H1 (cell line): ENCODE data around the gene TRAPPC8. TPM values are rescaled to one million over a fixed set of nuclear protein-coding genes. Genes with fewer than 3 reads are reported as not detected.

ENCODE experiments used
- CTCF ChIA-PET: fragments of 300-600 bp; sonication (Branson Sonifier 250); formaldehyde crosslinking; loops from one replicate; lab custom pipeline; 2021; ENCODE audit not compliant: partially characterized antibody; lab: Charles Lee
- POLR2A ChIA-PET: fragments of 300-600 bp; sonication (Branson Sonifier 250); formaldehyde crosslinking; loops from one replicate; lab custom pipeline; 2021; ENCODE audit warnings: inconsistent platforms; ENCODE audit not compliant: partially characterized antibody; lab: Charles Lee
- DNase-seq, 2 experiments: peaks; one replicate each; pipeline versions ENCODE4 v3.0.0 to v3.0.0-alpha.2; 2010 to 2022; ENCODE audit warnings: low spot score in 2 of 2, low read depth in 1 of 2, mixed read lengths in 1 of 2
- FAIRE-seq: peaks from 2 replicates; lab custom pipeline; 2011; peaks lifted over from hg19 to GRCh38; lab: Jason Lieb, UNC
- H2AFZ ChIP-seq: 2 replicates; pipeline ENCODE4 v1.8.1; 2012; ENCODE audit warnings: low read length, inconsistent platforms
- H2AK5ac ChIP-seq: 2 replicates; pipeline ENCODE4 v1.6.1; 2013; ENCODE audit warnings: low read depth, low read length
- H2BK120ac ChIP-seq: replicated peaks from 2 replicates; pipeline ENCODE3; 2013; ENCODE audit warnings: low read depth, low read length, inconsistent platforms
- H2BK12ac ChIP-seq: 2 replicates; pipeline ENCODE4 v1.6.1; 2013; ENCODE audit warnings: low read depth, low read length
- H2BK15ac ChIP-seq: 2 replicates; pipeline ENCODE4 v1.6.1; 2013; ENCODE audit warnings: low read length
- H2BK20ac ChIP-seq: 2 replicates; pipeline ENCODE4 v1.6.1; 2013; ENCODE audit warnings: low read length
- H2BK5ac ChIP-seq: 2 replicates; pipeline ENCODE4 v1.6.1; 2013; ENCODE audit warnings: low read depth, low read length
- H3K14ac ChIP-seq: 2 replicates; pipeline ENCODE4 v1.6.1; 2013; ENCODE audit warnings: inconsistent platforms; ENCODE audit not compliant: insufficient read length
- H3K18ac ChIP-seq: 2 replicates; pipeline ENCODE4 v1.6.1; 2013; ENCODE audit warnings: low read length; ENCODE audit errors: extremely low read depth
- H3K23ac ChIP-seq: 2 replicates; pipeline ENCODE4 v1.6.1; 2013; ENCODE audit warnings: inconsistent platforms; ENCODE audit not compliant: insufficient read length
- H3K23me2 ChIP-seq: 2 replicates; pipeline ENCODE4 v1.6.1; 2013; ENCODE audit warnings: low read depth, low read length
- H3K27ac ChIP-seq: 2 replicates; pipeline ENCODE4 v1.6.1; 2011; ENCODE audit warnings: low read depth, low read length, inconsistent platforms
- H3K27me3 ChIP-seq, 4 experiments: replicated peaks in 1 of 4; 1 replicate in 1 of 4; 2 replicates in 3 of 4; pipeline versions ENCODE4 v1.6.1 to v1.8.1; 2011 to 2013; ENCODE audit warnings: low read length in 3 of 4, mild to moderate bottlenecking in 3 of 4, inconsistent platforms in 2 of 4, mixed read lengths in 2 of 4, moderate library complexity in 1 of 4; ENCODE audit not compliant: control insufficient read depth in 3 of 4, insufficient read depth in 3 of 4; ENCODE audit errors: extremely low read depth in 1 of 4
- H3K36me3 ChIP-seq, 4 experiments: 2 replicates each; pipeline versions ENCODE4 v1.6.1 to v1.8.1; 2011 to 2013; ENCODE audit warnings: mild to moderate bottlenecking in 4 of 4, low read length in 3 of 4, moderate library complexity in 2 of 4, control low read depth in 1 of 4, inconsistent platforms in 1 of 4; ENCODE audit not compliant: insufficient read depth in 4 of 4, control insufficient read depth in 2 of 4
- H3K4ac ChIP-seq: replicated peaks from 2 replicates; pipeline ENCODE3; 2013; ENCODE audit warnings: low read length, low read depth, mixed read lengths, inconsistent platforms; ENCODE audit not compliant: insufficient read length
- H3K4me1 ChIP-seq, 4 experiments: replicated peaks in 1 of 4; 1 replicate in 1 of 4; 2 replicates in 3 of 4; pipeline versions ENCODE4 v1.6.1 to v1.8.1; 2011 to 2013; ENCODE audit warnings: low read length in 3 of 4, inconsistent platforms in 2 of 4, mixed read lengths in 1 of 4; ENCODE audit not compliant: insufficient read depth in 4 of 4, control insufficient read depth in 3 of 4
- H3K4me2 ChIP-seq, 2 experiments: 2 replicates each; pipeline versions ENCODE4 v1.6.1 to v1.8.1; 2011 to 2013; ENCODE audit warnings: low read depth in 2 of 2, low read length in 2 of 2, control low read depth in 1 of 2, inconsistent platforms in 1 of 2, mild to moderate bottlenecking in 1 of 2; ENCODE audit not compliant: insufficient read depth in 1 of 2
- H3K4me3 ChIP-seq, 4 experiments: fragments of 200-600, 300-600 bp in 1 of 4; sonication (generic), shearing (Covaris generic), sonication (Bioruptor Twin) in 1 of 4; 2 replicates each; pipeline versions ENCODE4 v1.5.1 to v1.8.1; 2011 to 2016; ENCODE audit warnings: low read length in 4 of 4, low read depth in 3 of 4, control low read depth in 2 of 4, inconsistent platforms in 2 of 4, mild to moderate bottlenecking in 2 of 4, mixed read lengths in 1 of 4, moderate library complexity in 1 of 4; ENCODE audit not compliant: insufficient read depth in 2 of 4; ENCODE audit errors: extremely low read depth in 1 of 4
- H3K56ac ChIP-seq: replicated peaks from 2 replicates; pipeline ENCODE3; 2013; ENCODE audit warnings: low read depth, mild to moderate bottlenecking, mixed read lengths, low read length, inconsistent platforms; ENCODE audit not compliant: insufficient read length
- H3K79me1 ChIP-seq: 2 replicates; pipeline ENCODE4 v1.6.1; 2013; ENCODE audit warnings: low read depth, low read length, control low read depth
- H3K79me2 ChIP-seq, 2 experiments: 2 replicates each; pipeline versions ENCODE4 v1.6.1 to v1.8.1; 2012 to 2013; ENCODE audit warnings: low read length in 2 of 2, mild to moderate bottlenecking in 2 of 2, inconsistent platforms in 1 of 2; ENCODE audit not compliant: insufficient read depth in 2 of 2, control insufficient read depth in 1 of 2
- H3K9ac ChIP-seq, 4 experiments: replicated peaks in 1 of 4; 1 replicate in 1 of 4; 2 replicates in 3 of 4; pipeline versions ENCODE4 v1.6.1 to v1.8.1; 2011 to 2013; ENCODE audit warnings: low read depth in 3 of 4, low read length in 3 of 4, control low read depth in 2 of 4, mild to moderate bottlenecking in 2 of 4, moderate library complexity in 2 of 4, inconsistent platforms in 1 of 4; ENCODE audit errors: extremely low read depth in 1 of 4
- H3K9me3 ChIP-seq, 2 experiments: 2 replicates each; pipeline versions ENCODE4 v1.6.1 to v1.8.1; 2012 to 2013; ENCODE audit warnings: mild to moderate bottlenecking in 2 of 2, moderate library complexity in 2 of 2, control low read depth in 1 of 2, inconsistent platforms in 1 of 2, low read depth in 1 of 2, low read length in 1 of 2, mixed read lengths in 1 of 2; ENCODE audit not compliant: insufficient read depth in 2 of 2
- H4K20me1 ChIP-seq, 2 experiments: replicated peaks in 1 of 2; 2 replicates each; pipeline versions ENCODE3 to v1.8.1; 2011 to 2013; ENCODE audit warnings: inconsistent platforms in 2 of 2, low read length in 2 of 2, mild to moderate bottlenecking in 1 of 2; ENCODE audit not compliant: insufficient read depth in 2 of 2, control insufficient read depth in 1 of 2
- H4K5ac ChIP-seq: 2 replicates; pipeline ENCODE4 v1.6.1; 2013; ENCODE audit warnings: low read length, low read depth, mixed read lengths, inconsistent platforms; ENCODE audit not compliant: insufficient read length
- H4K8ac ChIP-seq: 2 replicates; pipeline ENCODE4 v1.8.0; 2013; ENCODE audit warnings: mild to moderate bottlenecking, moderate library complexity, low read length, inconsistent platforms; ENCODE audit not compliant: insufficient read depth; ENCODE audit errors: extremely low read depth
- H4K91ac ChIP-seq: replicated peaks from 2 replicates; pipeline ENCODE3; 2013; ENCODE audit warnings: low read length, mixed read lengths, inconsistent platforms; ENCODE audit not compliant: insufficient read length
- ASH2L ChIP-seq: fragments of 200-600, 300-600 bp; sonication (generic); IDR thresholded peaks from one replicate; pipeline ENCODE4 v1.7.1; 2017; ENCODE audit warnings: low read length
- BACH1 ChIP-seq: IDR thresholded peaks from 2 replicates; pipeline ENCODE4 v1.6.1; 2012; ENCODE audit warnings: low read length, improper control_type of control experiment
- BCL11A ChIP-seq, 2 experiments: IDR thresholded peaks; one replicate each; pipeline ENCODE4 v1.6.1; 2011; ENCODE audit warnings: low read depth in 2 of 2, low read length in 2 of 2, mild to moderate bottlenecking in 2 of 2
- BRCA1 ChIP-seq: IDR thresholded peaks from 2 replicates; pipeline ENCODE4 v1.6.1; 2012; ENCODE audit warnings: low read depth, low read length, improper control_type of control experiment
- CEBPB ChIP-seq: IDR thresholded peaks from 2 replicates; pipeline ENCODE4 v1.6.1; 2012; ENCODE audit warnings: low read depth, low read length
- EP300 ChIP-seq, 2 experiments: IDR thresholded peaks; 1 replicate in 1 of 2; 2 replicates in 1 of 2; pipeline ENCODE4 v1.6.1; 2011 to 2012; ENCODE audit warnings: low read depth in 2 of 2, low read length in 2 of 2, mild to moderate bottlenecking in 2 of 2, borderline replicate concordance in 1 of 2, inconsistent platforms in 1 of 2, moderate library complexity in 1 of 2
- JUN ChIP-seq: IDR thresholded peaks from 2 replicates; pipeline ENCODE4 v1.6.1; 2011; ENCODE audit warnings: low read depth, mild to moderate bottlenecking, improper control_type of control experiment, low read length
- NRF1 ChIP-seq: IDR thresholded peaks from 2 replicates; pipeline ENCODE4 v1.6.1; 2011; ENCODE audit warnings: mild to moderate bottlenecking, low read depth, low read length, improper control_type of control experiment
- POLR2A ChIP-seq, 2 experiments: IDR thresholded peaks; 1 replicate in 1 of 2; 2 replicates in 1 of 2; pipeline ENCODE4 v1.6.1; 2011; ENCODE audit warnings: low read depth in 2 of 2, low read length in 2 of 2, mild to moderate bottlenecking in 2 of 2; ENCODE audit errors: control extremely low read depth in 1 of 2
- RFX5 ChIP-seq: IDR thresholded peaks from 2 replicates; pipeline ENCODE4 v1.6.1; 2011; ENCODE audit warnings: low read depth, low read length, improper control_type of control experiment, borderline replicate concordance
- RNF2 ChIP-seq: fragments of 200-900, 300-1000 bp; sonication (generic); IDR thresholded peaks from 2 replicates; pipeline ENCODE4 v1.7.1; 2016; ENCODE audit warnings: borderline replicate concordance, low read depth, mild to moderate bottlenecking, antibody characterized with exemption, low read length; ENCODE audit not compliant: poor library complexity, severe bottlenecking; ENCODE audit errors: missing control alignments
- SIX5 ChIP-seq: IDR thresholded peaks from 2 replicates; pipeline ENCODE4 v1.6.1; 2011; ENCODE audit warnings: mild to moderate bottlenecking, low read depth, low read length
- SP1 ChIP-seq: IDR thresholded peaks from 2 replicates; pipeline ENCODE4 v1.6.1; 2011; ENCODE audit warnings: low read depth, low read length
- TAF7 ChIP-seq: optimal IDR thresholded peaks from 2 replicates; pipeline ENCODE3; 2011; ENCODE audit warnings: low read depth, mild to moderate bottlenecking, inconsistent platforms, low read length, moderate library complexity, borderline replicate concordance
- TBP ChIP-seq: IDR thresholded peaks from 2 replicates; pipeline ENCODE4 v1.6.1; 2011; ENCODE audit warnings: low read depth, low read length, improper control_type of control experiment
- WGBS, 2 experiments: shearing (Covaris generic) in 1 of 2; methylation state at CpG; one replicate each; pipeline versions ENCODE4 v1.1.6 to v1.1.7; 2013 to 2015; ENCODE audit warnings: low lambda C conversion rate in 2 of 2, mixed read lengths in 2 of 2, inconsistent platforms in 1 of 2, low coverage in 1 of 2, missing lambda C conversion rate in 1 of 2; ENCODE audit not compliant: insufficient replicate concordance in 2 of 2, insufficient coverage in 1 of 2, insufficient read length in 1 of 2; ENCODE audit errors: extremely low coverage in 1 of 2, missing lambda C conversion rate in 1 of 2; 5-methylcytosine and 5-hydroxymethylcytosine counted together
- polyA plus RNA-seq, 7 experiments: library from polyadenylated mRNA; depleted of rRNA in 3 of 7; stranded (reverse) in 5 of 7; unstranded in 2 of 7; fragments of >200 nt in 5 of 7; fragments of 200-250 nt in 2 of 7; gene quantifications; 1 replicate in 5 of 7; 2 replicates in 1 of 7; 4 replicates in 1 of 7; pipeline versions ENCODE4 v1.2.1 to v1.2.3, GENCODE V29; 2011 to 2013; ENCODE audit warnings: missing spikeins in 2 of 7, mixed read lengths in 2 of 7
- total RNA-seq: library from RNA; stranded (reverse); fragmentation: NEBNext Ultra II Directional; extraction: Animal tissue kit (Norgen Biotek cat#: 25700); gene quantifications from 2 replicates; pipeline ENCODE4 v1.2.1, GENCODE V29; 2021

TRAPPC8 gene
- total and polyA plus RNA-seq, 2 of the 8 experiments (the other 6 are each of a cell fraction or from before 2014, with no cell fraction given): 43.6 to 56.5 TPM

DNA sequence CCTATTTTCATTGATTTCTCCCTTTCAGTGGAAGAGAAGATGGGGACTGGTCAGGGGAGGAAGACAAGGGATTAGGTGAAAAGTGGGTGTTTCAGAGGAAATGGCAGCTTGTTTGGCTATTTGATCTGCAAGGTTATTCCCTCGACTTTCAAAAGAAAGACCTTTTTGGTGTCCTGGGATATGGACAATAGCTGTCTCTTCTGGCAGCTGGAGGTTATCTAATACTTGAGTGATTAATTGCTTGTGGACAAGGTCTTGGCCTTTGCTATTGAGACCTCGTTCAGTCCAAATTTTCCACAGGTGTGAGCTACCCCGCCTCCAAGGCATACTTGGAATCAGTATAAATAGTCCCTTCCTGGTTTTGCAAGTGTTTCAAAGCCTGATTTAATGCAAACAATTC lies 33.3 kb upstream of the TRAPPC8 start:
- Histone ChIP-seq H2AK5ac (no peak overlapping the region), H3K23me2 (no peaks in the 10 kb centered on the region), H3K27me3 (no peaks in the 10 kb centered on the region), H2BK5ac (no peak overlapping the region), H2BK120ac (no peak overlapping the region), H2AFZ (peak overlapping the region; percentile 98; the same call in 1 of the 2 replicates), H2BK20ac (no peak overlapping the region), H2BK15ac (no peak overlapping the region), H3K18ac (no peak overlapping the region), H4K8ac (no peak overlapping the region), H4K5ac (no peak overlapping the region), H3K9me3 (no peaks in the 10 kb centered on the region), H3K27ac (no peak overlapping the region), H4K91ac (no peak overlapping the region), H3K4me3 (no peak overlapping the region), H2BK12ac (no peak overlapping the region), H3K56ac (no peak overlapping the region), H4K20me1 (no peaks in the 10 kb centered on the region), H3K23ac (no peak overlapping the region), H3K36me3 (no peaks in the 10 kb centered on the region), H3K4me1 (peaks cover 0 to 4% (median 0%) of the 10 kb centered on the region in 4 experiments; a peak in 1 of 7 replicates), H3K79me2 (no peaks in the 10 kb centered on the region), H3K4me2 (no peak overlapping the region), H3K9ac (no peak overlapping the region), H3K4ac (no peak overlapping the region), H3K14ac (no peak overlapping the region), H3K79me1 (no peaks in the 10 kb centered on the region)
- POLR2A ChIA-PET: interaction anchor here (0.7 to 2.0 kb wide), 2 partner anchors 10 to 33 kb away, joined by 3 to 5 read pairs; partner anchors contain the start of gene TRAPPC8
- FAIRE-seq: no peak
- WGBS, 2 experiments: 91% methylated on average over 3 of the region's 3 CpGs; no CpG with 5 or more reads in 1 of the 2 experiments
- CTCF ChIA-PET: interaction anchor here (0.6 to 3.3 kb wide), 38 partner anchors 9 to 439 kb away, joined by 3 to 25 read pairs (median 4); partner anchors contain the start of genes RNF125, SLC25A52, TRAPPC8 and TTR
- DNase-seq: no peak
- TF ChIP-seq NRF1 (no peak), RFX5 (no peak), CEBPB (no peak), POLR2A (IDR thresholded peaks at IDR 0.05; ENCODE audit: control extremely low read depth in 1 of 2, low read depth in 2 of 2, low read length in 2 of 2) (no peak), TAF7 (no peak), SP1 (no peak), SIX5 (no peak), EP300 (IDR thresholded peaks at IDR 0.05; ENCODE audit: borderline replicate concordance in 1 of 2, low read depth in 2 of 2, low read length in 2 of 2) (no peak), ASH2L (no peak), BCL11A (IDR thresholded peaks at IDR 0.05; ENCODE audit: low read depth in 2 of 2, low read length in 2 of 2) (no peak), RNF2 (no peak), BRCA1 (no peak), BACH1 (no peak), JUN (no peak), TBP (no peak)
